NCI-H2081 (cell line): ENCODE measurements around the gene GET3.

Experiments used
- DNase-seq, 2 experiments: peaks; one replicate each; lab custom pipeline; 2025; lab: John Stamatoyannopoulos, UW

GET3 gene

GRCh38 chr19:12752056-12752781 is 14.9 kb downstream of the GET3 start:
- DNase-seq: no peak

- no peak for DNase-seq
Observed at GRCh38 chr19:12754465-12755196, 17.3 kb downstream of the GET3 start.

GRCh38 chr19:12756150-12756883 is 19.0 kb downstream of the GET3 start:
- DNase-seq: no peak

GRCh38 chr19:12757544-12758274 is 20.4 kb downstream of the GET3 start:
- peak; percentile 29 to 48 for DNase-seq

GRCh38 chr19:12759686-12760085 is 22.4 kb downstream of the GET3 start:
- no peak for DNase-seq

GRCh38 chr19:12763100-12763499 is 25.8 kb downstream of the GET3 start:
- DNase-seq: no peak

GRCh38 chr19:12764698-12765097 is 27.4 kb downstream of the GET3 start:
- DNase-seq: no peak

- peak; percentile 71 for DNase-seq
Observed at GRCh38 chr19:12766051-12766521, 28.8 kb downstream of the GET3 start.

GRCh38 chr19:12767150-12767549 is 29.9 kb downstream of the GET3 start:
- DNase-seq: no peak

GRCh38 chr19:12767666-12768065 is 30.4 kb downstream of the GET3 start:
- no peak for DNase-seq

- DNase-seq: no peak
Observed at GRCh38 chr19:12769689-12770088, 32.4 kb downstream of the GET3 start.

- no peak for DNase-seq
Observed at GRCh38 chr19:12770922-12771321, 33.6 kb downstream of the GET3 start.

GRCh38 chr19:12772323-12772722 is 35.0 kb downstream of the GET3 start:
- DNase-seq: no peak

GRCh38 chr19:12773571-12773970 is 36.3 kb downstream of the GET3 start:
- DNase-seq: no peak

- peak; percentile 69 to 82 for DNase-seq
Observed at GRCh38 chr19:12774588-12775555, 37.6 kb downstream of the GET3 start, which contains the start of gene HOOK2. Gene HOOK2, minus strand, starts transcription at chr19:12775552. Its CDS starts 103 bp downstream, at chr19:12775449.

GRCh38 chr19:12777217-12778016 is 40.1 kb downstream of the GET3 start:
- DNase-seq: peak; percentile 80 to 83

GRCh38 chr19:12778017-12778904 is 41.0 kb downstream of the GET3 start:
- DNase-seq: peak; percentile 85 to 91

- DNase-seq: no peak
Observed at GRCh38 chr19:12778905-12779161, 41.5 kb downstream of the GET3 start.
